HCT116 (cell line): Measurements from ENCODE around the gene RPL3. TPM values are rescaled to one million over a fixed set of nuclear protein-coding genes. Genes with fewer than 3 reads are reported as not detected.

Source experiments
- ATAC-seq: fragments of 200-7000 bp; cut with Tn5 transposase; 2 replicates; pipeline ENCODE4 v1.9.1; 2020; ENCODE audit warnings: mild to moderate bottlenecking, moderate library complexity
- BruUV-seq: library from RNA; stranded (reverse); fragments of 400-500 nt; replicated peaks from 2 replicates; lab custom pipeline; 2021; lab: Mats Ljungman, UMichigan
- CTCF ChIA-PET: fragments of 300-600 bp; sonication (Branson Sonifier 250); formaldehyde crosslinking; loops from one replicate; lab custom pipeline; 2021; ENCODE audit warnings: antibody characterized with exemption; lab: Charles Lee
- POLR2A ChIA-PET: fragments of 300-600, 350-600 bp; sonication (Branson Sonifier 250); formaldehyde crosslinking; loops from one replicate; lab custom pipeline; 2021; ENCODE audit warnings: antibody characterized with exemption; lab: Charles Lee
- RAD21 ChIA-PET, 2 experiments: fragments of 300-600 bp; sonication (Branson Sonifier 250); formaldehyde crosslinking; loops; one replicate each; lab custom pipeline; 2023; ENCODE audit warnings: low total read pairs in 2 of 2; ENCODE audit not compliant: uncharacterized antibody in 2 of 2, unreplicated experiment in 2 of 2, low non-redundant PET in 1 of 2; lab: Charles Lee
- DNase-seq: peaks from one replicate; pipeline ENCODE4 v3.0.0-alpha.2; 2010; ENCODE audit warnings: low read depth, low spot score
- H2AFZ ChIP-seq: fragments of 200-600 bp; shearing (Covaris generic), sonication (generic); 2 replicates; pipeline ENCODE4 v1.6.1; 2017; ENCODE audit warnings: low read depth, mixed run types, mixed read lengths, antibody characterized with exemption, low read length; ENCODE audit not compliant: poor library complexity, severe bottlenecking
- H3K27ac ChIP-seq: 2 replicates; pipeline ENCODE4 v1.5.1; 2012; ENCODE audit warnings: low read depth, low read length
- H3K27me3 ChIP-seq: fragments of 200-600 bp; sonication (generic); 2 replicates; pipeline ENCODE4 v1.6.1; 2016; ENCODE audit warnings: mixed run types, low read length, mixed read lengths; ENCODE audit not compliant: insufficient read depth
- H3K36me3 ChIP-seq, 2 experiments: fragments of 200-500 bp in 1 of 2; fragments of 200-600 bp in 1 of 2; sonication (Bioruptor generic) in 1 of 2; sonication (generic) in 1 of 2; 2 replicates each; pipeline versions ENCODE4 v1.5.1 to v1.6.1; 2014 to 2016; ENCODE audit warnings: low read length in 2 of 2, inconsistent platforms in 1 of 2, mixed read lengths in 1 of 2, mixed run types in 1 of 2; ENCODE audit not compliant: insufficient read depth in 2 of 2, control insufficient read depth in 1 of 2
- H3K4me1 ChIP-seq, 2 experiments: fragments of 200-600 bp in 1 of 2; sonication (generic) in 1 of 2; 2 replicates each; pipeline versions ENCODE4 v1.5.1 to v1.6.1; 2012 to 2017; ENCODE audit warnings: low read length in 2 of 2, inconsistent platforms in 1 of 2, mild to moderate bottlenecking in 1 of 2, mixed read lengths in 1 of 2, mixed run types in 1 of 2, moderate library complexity in 1 of 2; ENCODE audit not compliant: insufficient read depth in 2 of 2, control insufficient read depth in 1 of 2
- H3K4me2 ChIP-seq: fragments of 200-600 bp; sonication (generic); 2 replicates; pipeline ENCODE4 v1.6.1; 2017; ENCODE audit warnings: mixed run types, low read length, mixed read lengths
- H3K4me3 ChIP-seq, 2 experiments: fragments of 200-600 bp in 1 of 2; sonication (generic) in 1 of 2; replicated peaks in 1 of 2; 2 replicates each; pipeline ENCODE4 v1.5.1; 2011 to 2016; ENCODE audit warnings: low read length in 2 of 2, control low read depth in 1 of 2, low read depth in 1 of 2, mild to moderate bottlenecking in 1 of 2, mixed read lengths in 1 of 2, mixed run types in 1 of 2
- H3K79me2 ChIP-seq: fragments of 200-600 bp; sonication (generic); 2 replicates; pipeline ENCODE4 v1.6.1; 2017; ENCODE audit warnings: mild to moderate bottlenecking, mixed run types, low read length, moderate library complexity, mixed read lengths; ENCODE audit not compliant: insufficient read depth
- H3K9ac ChIP-seq: fragments of 200-600 bp; sonication (generic); 2 replicates; pipeline ENCODE4 v1.6.1; 2016; ENCODE audit warnings: low read length, mixed read lengths
- H3K9me2 ChIP-seq: fragments of 200-600 bp; sonication (generic), shearing (Covaris generic); 2 replicates; pipeline ENCODE4 v1.6.1; 2017; ENCODE audit warnings: mixed run types, mild to moderate bottlenecking, moderate library complexity; ENCODE audit not compliant: insufficient read depth
- H3K9me3 ChIP-seq, 2 experiments: fragments of 200-500 bp in 1 of 2; fragments of 200-600 bp in 1 of 2; sonication (Bioruptor generic) in 1 of 2; sonication (generic) in 1 of 2; 2 replicates each; pipeline ENCODE4 v1.6.1; 2014 to 2017; ENCODE audit warnings: low read length in 2 of 2, mixed read lengths in 2 of 2, inconsistent platforms in 1 of 2, low read depth in 1 of 2, mild to moderate bottlenecking in 1 of 2, mixed run types in 1 of 2, moderate library complexity in 1 of 2; ENCODE audit not compliant: control insufficient read depth in 1 of 2, insufficient read depth in 1 of 2
- H4K20me1 ChIP-seq: fragments of 200-600 bp; sonication (generic), shearing (Covaris generic); 2 replicates; pipeline ENCODE4 v1.6.1; 2017; ENCODE audit warnings: mixed run types, mild to moderate bottlenecking, moderate library complexity; ENCODE audit not compliant: insufficient read depth
- ATF3 ChIP-seq: IDR thresholded peaks from 2 replicates; pipeline ENCODE4 v1.6.1; 2012
- CTCF ChIP-seq, 3 experiments: fragments of 200-600 bp in 1 of 3; sonication (generic) in 1 of 3; IDR thresholded peaks in 2 of 3; conservative IDR thresholded peaks in 1 of 3; 2 replicates each; pipeline ENCODE4 v1.5.1; 2012 to 2017; ENCODE audit warnings: low read depth in 2 of 3, low read length in 2 of 3, antibody characterized with exemption in 1 of 3, borderline replicate concordance in 1 of 3, control low read depth in 1 of 3, mild to moderate bottlenecking in 1 of 3, mixed read lengths in 1 of 3, mixed run types in 1 of 3, moderate library complexity in 1 of 3; ENCODE audit not compliant: insufficient read depth in 1 of 3
- EGR1 ChIP-seq: IDR thresholded peaks from 2 replicates; pipeline ENCODE4 v1.6.1; 2012; ENCODE audit warnings: low read depth
- FOSL1 ChIP-seq: IDR thresholded peaks from 2 replicates; pipeline ENCODE4 v1.6.1; 2012; ENCODE audit warnings: low read depth
- JUND ChIP-seq: IDR thresholded peaks from 2 replicates; pipeline ENCODE4 v1.6.1; 2012
- POLR2A ChIP-seq: IDR thresholded peaks from 2 replicates; pipeline ENCODE4 v1.7.0; 2011; ENCODE audit warnings: borderline replicate concordance; ENCODE audit not compliant: insufficient read depth, insufficient read length; ENCODE audit errors: extremely low read depth
- SIN3A ChIP-seq: IDR thresholded peaks from 2 replicates; pipeline ENCODE4 v1.6.1; 2012; ENCODE audit warnings: low read depth
- SP1 ChIP-seq: IDR thresholded peaks from 2 replicates; pipeline ENCODE4 v1.6.1; 2012; ENCODE audit warnings: low read depth
- YY1 ChIP-seq: IDR thresholded peaks from 2 replicates; pipeline ENCODE4 v1.6.1; 2011; ENCODE audit warnings: low read length, low read depth, moderate library complexity, mild to moderate bottlenecking; ENCODE audit not compliant: insufficient replicate concordance; ENCODE audit errors: extremely low read depth
- intact Hi-C: fragments of 100-400 bp; cut with micrococcal nuclease; formaldehyde crosslinking; loops from 2 replicates; pipeline ENCODE4 v1.10.0; 2022
- total RNA-seq: library from RNA; stranded (reverse); gene quantifications from one replicate; pipeline ENCODE4 v1.2.1, GENCODE V29; 2021; ENCODE audit not compliant: unreplicated experiment

RPL3 gene
- total RNA-seq, 1 experiment from 2014 or later, result 2,966 TPM

- ATAC-seq (no peak), DNase-seq (no peak)
- no peak for TF ChIP-seq POLR2A
- no peak for TF ChIP-seq YY1
- TF ChIP-seq CTCF (IDR thresholded peaks at IDR 0.05 in 2 of 3, conservative IDR thresholded peaks at IDR 0.05 in 1 of 3; ENCODE audit: borderline replicate concordance in 1 of 3, insufficient read depth in 1 of 3, low read depth in 2 of 3, low read length in 2 of 3), result no peak
- no peak for TF ChIP-seq SIN3A
- no peak for TF ChIP-seq FOSL1
- no peak for TF ChIP-seq SP1
- TF ChIP-seq EGR1, result no peak
- TF ChIP-seq JUND, result no peak
- no peak for TF ChIP-seq ATF3
- Histone ChIP-seq H3K4me2 (no peak overlapping the region), H3K27me3 (no peaks in the 10 kb centered on the region), H2AFZ (no peak overlapping the region), H3K4me1 (peaks cover 2 to 12% of the 10 kb centered on the region in 2 experiments; a peak in 3 of 4 replicates), H3K9ac (no peak overlapping the region), H3K9me3 (peaks cover 5 to 11% of the 10 kb centered on the region in 2 experiments; a peak in 1 of 4 replicates), H3K9me2 (no peaks in the 10 kb centered on the region), H4K20me1 (no peaks in the 10 kb centered on the region), H3K79me2 (no peaks in the 10 kb centered on the region), H3K4me3 (no peak overlapping the region), H3K36me3 (no peaks in the 10 kb centered on the region), H3K27ac (no peak overlapping the region)
- POLR2A ChIA-PET, result no interaction called here
- CTCF ChIA-PET, result no interaction called here
- RAD21 ChIA-PET, result no interaction called here
- intact Hi-C loops, result no loop called here
- no TSS peak for BruUV-seq
Measured at GRCh38 chr22:39263626-39264348, 55.6 kb downstream of the RPL3 start.

Other genes starting within 250 kb of the RPL3 start
- 0.71 TPM for gene APOBEC3G, start 242.3 kb downstream of the RPL3 start, total RNA-seq
- 1.8 TPM for gene APOBEC3H, start 222.4 kb downstream of the RPL3 start, total RNA-seq
- gene CBX7, start 166.9 kb downstream of the RPL3 start, total RNA-seq, result 20.1 TPM
- gene PDGFB, start 74.6 kb downstream of the RPL3 start, total RNA-seq, result 13.1 TPM
- 20.7 TPM for gene SYNGR1, start 30.4 kb upstream of the RPL3 start, total RNA-seq
- gene TAB1, start 80.2 kb upstream of the RPL3 start, total RNA-seq, result 25.4 TPM
- gene MGAT3, start 137.4 kb upstream of the RPL3 start, total RNA-seq, result 0.20 TPM
- 42.8 TPM for gene MIEF1, start 182.7 kb upstream of the RPL3 start, total RNA-seq
- 608 TPM for gene ATF4, start 200.9 kb upstream of the RPL3 start, total RNA-seq
- 80.4 TPM for gene RPS19BP1, start 213.1 kb upstream of the RPL3 start, total RNA-seq